ENCODE measurements around the gene SDF2.
"Not testable (repeated sequence)": the region's sequence is repeated elsewhere in the genome, so short reads cannot be mapped to it uniquely, and the experiment has no call there.

The SDF2 gene

DNA sequence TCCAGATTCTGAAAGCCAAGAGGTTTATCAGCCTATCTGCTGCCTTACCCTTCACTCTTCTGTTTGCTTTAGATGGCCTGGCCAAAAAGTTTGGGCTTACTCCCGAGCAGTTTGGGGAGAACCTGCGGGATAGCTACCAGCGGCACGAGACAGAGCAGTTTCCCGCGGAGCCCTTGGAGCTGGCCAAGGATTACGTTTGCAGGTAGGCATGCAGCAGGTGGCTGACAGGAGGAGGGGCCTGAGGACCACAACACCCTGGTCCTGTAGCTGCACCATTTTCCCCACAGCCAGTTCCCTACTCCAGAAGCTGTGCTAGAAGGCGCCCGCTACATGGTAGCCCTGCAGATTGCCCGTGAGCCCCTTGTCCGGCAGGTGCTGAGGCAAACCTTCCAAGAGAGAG is 20.9 kb upstream of the SDF2 start:
- DNase-seq = no peak

DNA sequence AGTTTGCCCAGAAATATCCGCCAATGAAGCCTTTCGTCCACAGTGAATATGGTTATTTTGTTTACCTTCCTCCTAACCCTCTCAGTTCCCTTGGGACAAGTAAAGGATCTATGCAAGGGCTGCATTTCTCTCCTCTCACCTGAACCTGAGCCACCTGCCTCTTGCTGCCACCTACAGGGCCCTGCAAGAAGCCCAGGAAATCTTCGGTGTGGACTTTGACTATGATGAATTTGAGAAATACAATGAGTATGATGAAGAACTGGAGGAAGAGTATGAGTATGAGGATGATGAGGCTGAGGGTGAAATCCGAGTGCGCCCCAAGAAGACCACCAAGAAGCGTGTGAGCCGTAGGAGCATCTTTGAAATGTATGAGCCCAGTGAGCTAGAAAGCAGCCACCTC is 14.3 kb upstream of the SDF2 start:
- no peak for DNase-seq

DNA sequence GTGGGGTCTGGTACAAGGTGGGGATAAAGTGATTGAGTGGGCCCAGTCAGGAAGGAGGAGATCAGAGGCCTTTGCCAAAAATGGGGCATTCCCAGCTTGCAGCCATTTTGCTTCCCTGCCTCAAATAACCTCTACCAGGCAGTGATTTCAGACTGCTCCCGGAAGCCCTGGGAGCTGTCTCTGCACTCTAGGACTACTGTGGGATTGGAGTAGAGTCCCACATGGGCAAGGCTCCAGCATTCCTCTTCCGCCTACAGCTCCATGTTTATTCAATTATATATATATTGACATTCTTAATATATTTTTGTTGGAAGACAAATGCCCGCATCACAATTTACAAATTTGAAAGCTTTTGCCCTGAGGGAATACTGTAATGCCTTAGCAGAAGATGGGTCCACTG is 13.8 kb upstream of the SDF2 start:
- DNase-seq = no peak

DNA sequence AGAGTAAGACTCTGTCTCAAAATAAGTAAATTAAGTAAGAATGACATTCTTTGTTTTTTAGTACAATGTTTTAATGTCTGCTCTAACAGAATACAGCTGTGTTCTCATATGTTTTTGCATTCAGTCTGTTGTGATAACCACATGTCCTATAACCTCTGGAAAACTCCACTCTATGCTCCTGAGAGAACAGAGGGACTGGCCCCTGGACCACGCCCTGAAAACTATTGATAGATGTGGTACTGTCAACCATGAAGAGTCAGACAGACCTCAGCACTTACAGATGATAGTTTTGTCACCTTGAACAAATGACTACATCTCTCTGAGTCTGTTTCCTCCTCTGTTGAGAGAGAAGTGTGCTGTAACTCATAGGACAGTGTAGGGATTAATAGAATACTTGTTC is 8.2 kb upstream of the SDF2 start:
- DNase-seq = no peak

DNA sequence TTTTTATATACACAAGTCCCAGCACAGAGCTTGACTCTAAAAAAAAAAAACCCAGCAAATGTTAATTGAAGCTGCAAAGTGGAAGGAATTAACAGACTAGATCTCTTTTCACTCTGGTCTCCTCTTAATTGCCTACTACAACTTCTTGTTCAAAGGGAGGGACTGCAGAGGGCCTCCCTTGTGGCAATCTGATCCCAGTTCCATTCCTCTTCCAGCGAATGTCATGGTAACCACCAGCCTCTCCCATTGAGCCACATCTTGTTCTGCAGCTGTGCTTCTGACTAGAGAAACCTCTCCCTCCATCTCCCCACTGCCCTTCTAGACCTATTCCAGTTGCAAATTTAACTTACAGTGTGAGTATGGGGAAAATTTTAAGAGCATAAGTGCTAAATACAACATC is 6.2 kb upstream of the SDF2 start:
- no peak for DNase-seq

DNA sequence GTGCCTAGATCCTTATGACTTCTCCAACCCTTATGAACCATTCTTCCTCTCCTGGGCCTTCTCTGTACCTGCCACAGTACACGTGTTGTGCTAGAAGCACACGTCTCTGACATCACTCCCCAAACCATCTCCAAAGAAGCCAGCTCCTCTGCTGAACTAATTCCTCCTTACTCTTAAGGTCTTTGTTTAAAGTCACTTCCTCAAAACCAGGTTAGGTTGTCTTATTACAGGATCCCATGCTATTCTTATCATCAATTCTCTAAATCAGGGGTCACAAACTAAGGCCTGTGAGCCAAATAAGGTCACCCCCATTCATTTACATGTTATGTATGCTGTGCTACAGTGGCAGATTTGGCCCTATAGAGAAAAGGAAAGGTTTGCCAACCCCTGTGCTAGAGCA is 4.3 kb upstream of the SDF2 start:
- no peak for DNase-seq

DNA sequence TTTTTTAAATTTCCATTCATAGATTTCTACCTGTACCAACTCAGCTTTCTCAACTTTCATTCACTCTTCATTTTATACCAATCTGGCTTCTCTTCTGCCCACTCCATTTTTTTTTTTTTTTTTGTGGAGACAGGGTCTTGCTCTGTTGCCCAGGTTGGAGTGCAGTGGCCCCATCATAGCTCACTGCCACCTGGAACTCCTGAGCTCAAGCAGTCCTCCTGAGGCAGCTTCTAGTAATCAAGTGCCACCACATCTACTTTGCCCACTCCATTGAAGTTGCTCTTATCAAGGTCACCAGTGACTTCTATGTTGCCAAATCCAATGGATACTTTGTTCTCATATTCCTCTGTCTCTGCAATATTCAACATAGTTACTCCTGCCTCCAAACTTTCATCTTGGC is 2.0 kb upstream of the SDF2 start:
- DNase-seq = no peak

DNA sequence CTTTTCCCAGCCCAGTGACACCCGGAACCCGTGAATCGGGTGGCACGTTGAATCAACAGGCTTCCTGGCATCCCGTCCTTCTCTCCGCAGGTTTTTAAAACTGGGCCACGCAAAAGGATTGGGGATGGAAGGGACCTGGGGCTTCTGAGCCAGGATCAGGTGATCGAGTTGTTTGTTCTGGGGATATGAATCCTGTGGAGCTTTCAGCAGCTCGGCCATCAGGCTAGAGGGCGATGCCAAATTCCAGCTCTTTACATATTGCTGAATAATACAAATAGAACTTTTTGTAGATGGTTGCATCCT is 772 bp upstream of the SDF2 start:
- no peak for DNase-seq

DNA sequence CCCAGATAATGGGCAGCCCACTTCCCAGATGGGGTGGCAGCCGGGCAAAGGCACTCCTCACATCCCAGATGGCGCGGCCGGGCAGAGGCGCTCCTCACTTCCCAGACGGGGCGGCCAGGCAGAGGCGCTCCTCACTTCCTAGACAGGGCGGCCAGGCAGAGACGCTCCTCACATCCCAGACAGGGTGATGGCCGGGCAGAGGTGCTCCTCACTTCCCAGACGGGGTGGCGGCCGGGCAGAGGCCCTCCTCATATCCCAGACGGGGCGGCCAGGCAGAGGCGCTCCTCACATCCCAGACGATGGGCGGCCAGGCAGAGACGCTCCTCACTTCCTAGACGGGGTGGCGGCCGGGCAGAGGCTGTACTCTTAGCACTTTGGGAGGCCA is 2.2 kb downstream of the SDF2 start:
- DNase-seq = not testable (repeated sequence)

DNA sequence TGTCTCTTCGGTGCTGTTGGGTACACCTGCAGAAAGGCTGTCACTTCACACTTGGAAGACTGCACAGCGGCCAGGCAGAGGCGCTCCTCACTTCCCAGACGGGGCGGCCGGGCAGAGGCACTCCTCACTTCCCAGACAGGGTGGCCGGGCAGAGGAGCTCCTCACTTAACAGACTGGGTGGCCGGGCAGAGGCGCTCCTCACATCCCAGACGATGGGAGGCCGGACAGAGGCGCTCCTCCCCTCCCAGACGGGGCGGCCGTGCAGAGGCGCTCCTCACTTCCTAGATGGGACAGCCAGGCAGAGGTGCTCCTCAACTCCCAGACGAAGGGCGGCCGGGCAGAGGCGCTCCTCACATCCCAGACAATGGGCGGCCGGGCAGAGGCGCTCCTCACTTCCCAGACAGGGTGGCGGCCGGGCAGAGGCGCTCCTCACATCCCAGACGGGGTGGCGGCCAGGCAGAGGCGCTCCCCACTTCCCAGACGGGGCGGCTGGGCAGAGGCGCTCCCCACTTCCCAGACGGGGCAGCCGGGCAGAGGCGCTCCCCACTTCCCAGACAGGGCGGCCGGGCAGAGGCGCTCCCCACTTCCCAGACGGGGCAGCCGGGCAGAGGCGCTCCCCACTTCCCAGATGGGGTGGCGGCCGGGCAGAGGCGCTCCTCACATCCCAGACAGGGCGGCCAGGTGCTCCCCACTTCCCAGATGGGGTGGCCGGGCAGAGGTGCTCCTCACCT is 2.8 kb downstream of the SDF2 start:
- DNase-seq = not testable (repeated sequence)

DNA sequence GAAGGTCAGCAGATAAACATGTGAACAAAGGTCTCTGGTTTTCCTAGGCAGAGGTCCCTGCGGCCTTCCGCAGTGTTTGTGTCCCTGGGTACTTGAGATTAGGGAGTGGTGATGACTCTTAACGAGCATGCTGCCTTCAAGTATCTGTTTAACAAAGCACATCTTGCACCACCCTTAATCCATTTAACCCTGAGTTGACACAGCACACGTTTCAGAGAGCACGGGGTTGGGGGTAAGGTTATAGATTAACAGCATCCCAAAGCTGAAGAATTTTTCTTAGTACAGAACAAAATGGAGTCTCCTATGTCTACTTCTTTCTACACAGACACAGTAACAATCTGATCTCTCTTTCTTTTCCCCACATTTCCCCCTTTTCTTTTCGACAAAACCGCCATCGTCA is 3.4 kb downstream of the SDF2 start:
- DNase-seq = not testable (repeated sequence)

DNA sequence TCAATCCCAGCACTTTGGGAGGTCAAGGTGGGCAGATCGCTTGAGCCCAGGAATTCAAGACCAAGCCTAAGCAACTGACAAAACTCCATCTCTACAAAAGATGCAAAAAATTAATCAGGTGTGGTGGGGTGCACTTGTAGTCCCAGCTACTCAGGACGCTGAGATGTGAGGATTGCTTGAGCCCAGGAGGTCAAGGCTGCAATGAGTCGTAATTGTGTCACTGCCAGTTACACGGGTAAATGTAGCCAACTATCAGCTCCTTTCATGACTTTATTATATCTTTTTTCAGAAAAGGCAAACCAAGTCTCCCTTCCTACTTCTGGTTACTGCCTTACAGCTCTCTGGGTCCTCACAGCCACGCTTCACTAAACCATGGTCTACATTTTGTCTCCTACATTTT is 4.0 kb downstream of the SDF2 start:
- DNase-seq = no peak

DNA sequence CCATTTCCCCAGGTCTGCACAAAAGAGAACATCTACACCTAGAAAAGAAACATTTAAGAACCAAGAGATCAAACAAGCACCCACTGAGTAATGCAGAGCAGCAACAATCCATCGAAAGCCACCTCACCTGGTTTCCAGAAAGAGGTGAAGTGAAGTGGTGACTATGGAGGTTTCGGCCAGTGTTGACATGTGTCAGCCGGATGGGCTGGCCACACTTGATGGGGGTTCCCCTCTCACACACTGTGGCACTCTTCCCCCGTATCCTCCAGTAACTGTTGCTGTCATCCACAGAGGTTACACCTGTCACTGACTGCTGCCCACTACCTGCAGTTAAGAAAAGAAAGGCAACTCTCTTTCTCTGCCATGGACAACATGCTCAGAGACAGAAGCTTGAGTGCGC is 6.5 kb downstream of the SDF2 start:
- DNase-seq = no peak

DNA sequence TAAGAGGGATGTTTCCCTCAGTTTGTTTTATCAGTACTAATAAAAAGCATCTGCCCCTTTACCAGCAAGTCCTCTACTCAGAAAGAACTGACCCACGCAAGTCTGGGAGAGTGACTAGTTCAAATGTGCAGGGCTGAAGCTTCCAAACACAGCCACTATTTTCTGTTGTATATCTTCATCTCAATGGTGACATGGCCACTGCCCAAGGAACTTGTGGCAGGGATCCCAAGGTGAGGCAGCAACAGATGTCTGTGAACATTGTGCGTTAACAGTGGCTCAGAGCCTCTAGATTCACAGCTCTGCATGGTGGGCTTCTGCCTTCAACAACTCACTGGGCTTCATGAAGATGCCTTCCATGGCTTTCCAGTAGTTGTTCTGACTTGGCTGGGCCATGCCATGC is 13.0 kb downstream of the SDF2 start:
- DNase-seq = no peak

DNA sequence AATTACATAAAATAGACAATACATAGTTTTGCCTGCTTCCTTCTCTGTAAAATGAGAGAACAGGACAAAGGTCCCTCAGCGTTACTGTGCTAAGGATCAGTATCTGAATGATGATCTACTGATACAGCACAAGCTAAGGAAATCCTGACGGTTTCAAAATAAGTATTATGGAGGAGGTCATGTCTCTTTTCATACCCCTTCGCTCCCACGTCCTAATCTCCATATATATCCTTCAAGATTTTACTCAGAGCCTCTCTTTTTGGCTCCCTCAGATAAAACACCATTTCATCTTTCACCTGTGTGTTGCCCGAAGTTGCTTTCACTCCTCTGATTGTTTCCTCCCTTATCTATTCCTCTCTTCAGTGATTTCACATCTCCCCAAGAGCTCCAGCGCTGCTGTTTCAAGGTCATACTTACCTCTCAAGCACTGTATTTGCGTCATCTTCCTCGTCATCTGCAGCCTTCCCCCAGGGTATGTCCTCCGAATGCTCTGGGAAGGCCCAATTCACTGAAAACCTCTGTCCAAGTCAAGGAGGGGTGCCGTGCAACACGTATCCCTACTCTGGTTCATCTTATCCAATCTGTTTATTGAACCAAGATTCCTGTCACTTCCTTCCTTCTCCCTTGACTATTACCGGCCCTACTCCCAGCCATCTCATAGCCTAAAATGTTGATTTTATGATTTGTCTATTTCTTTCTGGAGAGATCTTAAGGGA is 15.5 kb downstream of the SDF2 start:
- DNase-seq = no peak

DNA sequence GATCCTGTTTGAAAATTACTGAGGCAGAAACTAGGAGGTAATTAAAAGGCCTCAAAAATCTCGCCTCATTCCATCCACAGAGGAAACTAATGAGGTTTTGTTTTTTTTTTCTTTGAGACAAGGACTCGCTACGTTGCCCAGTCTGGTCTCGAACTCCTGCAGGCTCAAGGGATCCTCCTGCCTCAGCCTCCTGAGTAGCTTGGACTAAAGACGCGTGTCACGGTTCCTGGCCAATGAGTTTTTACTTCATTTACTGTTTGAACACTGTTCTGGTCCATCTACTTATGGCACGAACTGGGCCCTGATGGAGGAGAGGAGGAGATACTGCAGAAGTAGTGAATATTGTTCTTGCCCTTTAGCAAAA is 16.1 kb downstream of the SDF2 start:
- no peak for DNase-seq

DNA sequence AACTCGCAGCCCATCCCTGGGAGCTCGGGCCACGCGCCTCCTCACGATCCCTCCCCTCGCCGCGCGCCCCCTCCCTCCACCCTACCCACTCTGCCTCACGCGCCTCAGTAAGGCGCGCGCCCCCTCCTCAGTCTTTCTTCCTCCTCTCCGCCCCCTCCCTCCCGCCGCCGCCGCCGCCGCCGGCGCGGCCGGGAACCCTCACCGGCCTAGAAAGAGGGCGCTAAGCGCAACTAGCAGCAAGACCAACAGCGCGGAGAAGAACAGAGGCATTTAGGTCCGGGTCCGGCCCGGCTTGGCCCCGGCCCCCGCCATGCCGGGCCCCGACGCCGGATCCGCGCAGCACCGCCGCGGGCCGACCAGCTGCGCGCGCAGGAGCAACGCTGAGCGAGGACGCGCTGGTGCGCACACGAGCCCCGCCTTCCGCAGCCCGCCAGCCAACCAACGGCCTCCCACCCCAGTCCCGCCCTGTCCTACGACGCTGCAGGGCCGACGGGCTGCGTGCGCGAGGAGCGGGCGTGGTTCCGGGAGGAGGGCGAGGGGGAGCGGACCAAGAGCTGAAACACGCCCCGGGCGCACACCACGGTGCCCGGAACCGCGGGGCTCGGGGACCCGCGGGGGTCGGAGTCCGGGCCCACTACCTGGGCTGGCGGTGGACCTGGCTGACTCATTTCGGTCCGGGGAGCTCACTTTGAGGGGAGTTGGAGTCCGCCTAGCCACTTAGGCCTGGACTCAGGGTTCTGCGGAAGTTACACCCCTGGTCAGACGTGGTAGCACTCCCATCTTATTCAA is 16.7 kb downstream of the SDF2 start, which contains the start of gene BLTP2:
Gene BLTP2, minus strand, starts transcription at position 372 of the 789 bp plus-strand sequence. Its CDS starts 102 bp downstream, at position 270.
- DNase-seq = peak; percentile 90

DNA sequence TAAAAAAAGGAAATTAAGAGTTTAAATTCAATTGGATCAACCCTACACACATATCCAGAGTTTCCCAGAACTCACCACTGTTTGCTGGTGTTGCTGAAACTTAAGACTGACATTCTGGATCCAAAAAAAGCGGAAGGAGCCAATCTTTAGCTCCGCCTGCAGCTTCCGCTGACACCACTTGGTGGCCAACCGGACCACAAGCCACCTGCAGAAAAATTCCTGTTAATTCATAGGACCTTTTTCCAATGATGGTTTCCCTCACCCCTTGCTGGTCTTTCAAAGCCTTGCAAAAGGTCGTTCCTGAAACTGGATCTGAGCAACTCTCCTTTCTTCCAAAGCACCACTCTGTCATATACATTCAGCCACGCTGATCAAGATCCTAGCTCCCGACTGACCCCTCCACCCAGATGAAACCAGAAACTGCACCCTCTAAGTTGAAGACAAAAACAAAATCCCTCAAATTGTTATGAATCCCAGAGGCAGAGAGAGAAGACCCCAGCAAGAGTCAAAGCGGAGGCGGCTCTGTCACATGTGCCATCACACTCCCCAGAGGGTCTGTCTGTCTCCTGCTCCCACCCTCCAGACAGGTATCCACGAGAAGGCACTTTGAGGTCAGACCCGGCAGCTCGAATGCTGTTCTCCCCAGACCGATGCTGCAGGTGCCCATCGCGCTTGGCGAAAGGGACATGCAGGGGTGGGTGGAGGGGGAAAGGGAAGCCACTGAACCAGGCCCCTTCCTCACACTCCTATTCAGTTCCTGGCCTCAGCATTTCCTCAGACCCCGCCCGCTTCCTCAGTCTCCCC is 17.5 kb downstream of the SDF2 start:
- no peak for DNase-seq

DNA sequence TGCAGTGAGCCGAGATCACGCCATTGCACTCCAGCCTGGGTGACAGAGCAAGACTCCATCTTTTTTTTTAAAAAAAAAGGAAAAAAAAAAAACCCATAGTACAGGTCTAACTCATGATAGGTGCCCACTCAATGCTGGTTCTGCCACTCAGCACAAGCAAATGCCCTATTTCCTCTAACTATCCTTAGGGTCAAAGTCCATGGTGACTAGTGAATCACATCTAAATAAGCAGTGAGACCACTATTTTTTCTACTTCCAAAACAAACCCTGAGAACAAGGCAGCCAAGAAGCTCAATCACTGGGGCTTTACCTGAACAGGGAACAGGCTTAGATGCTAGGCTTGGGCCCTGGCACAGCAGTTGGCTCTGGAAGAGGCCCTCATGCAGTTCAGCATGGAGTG is 20.1 kb downstream of the SDF2 start:
- DNase-seq = no peak

DNA sequence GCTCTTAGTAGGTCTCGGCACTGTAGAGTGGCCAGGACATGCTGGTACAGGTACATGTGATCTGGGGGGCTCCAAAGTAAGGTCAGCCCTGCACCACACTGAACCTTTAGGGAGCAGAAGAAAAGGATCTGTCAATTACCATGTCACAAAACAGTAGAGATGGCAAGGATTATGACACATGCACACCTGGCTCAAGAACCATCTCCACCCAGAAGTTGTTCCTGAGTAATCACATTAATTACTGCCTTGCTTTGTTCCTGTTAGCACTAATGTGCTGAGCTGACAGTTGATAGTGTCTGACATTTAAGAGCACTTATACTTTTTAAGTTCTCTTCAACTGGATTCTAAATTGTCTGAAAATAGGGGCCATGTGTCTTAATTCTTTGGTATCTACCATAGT is 26.2 kb downstream of the SDF2 start:
- no peak for DNase-seq

DNA sequence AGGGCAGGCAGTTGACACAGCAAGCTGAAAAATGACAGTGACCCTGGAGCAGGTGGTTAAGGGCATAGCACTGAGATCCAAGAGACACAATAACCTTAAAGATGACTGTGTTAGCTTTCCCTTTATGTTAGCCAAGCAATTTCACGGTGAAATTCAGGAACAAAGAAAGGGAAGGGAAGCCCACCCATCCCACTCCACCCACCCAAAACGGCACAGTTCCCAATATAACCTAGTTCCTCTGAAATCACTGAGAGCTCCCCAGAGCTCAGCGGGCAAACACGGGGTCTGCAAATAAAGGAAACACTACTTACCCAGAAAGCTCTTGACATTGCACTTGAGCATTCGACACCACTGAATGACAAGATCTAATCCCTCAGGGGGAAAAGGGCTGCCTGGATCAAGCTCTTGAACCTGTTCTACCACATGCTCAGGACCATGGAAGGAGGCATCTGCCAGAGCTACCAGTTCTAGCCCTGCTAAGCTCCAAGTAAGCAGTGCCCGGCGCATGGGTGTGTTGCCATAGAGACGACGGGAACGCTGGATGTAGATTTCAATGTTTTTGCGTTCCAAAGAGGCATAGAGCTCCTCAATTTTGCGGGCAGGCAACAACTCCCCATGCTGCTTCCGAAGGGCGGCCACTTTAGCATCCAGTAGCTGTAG is 27.4 kb downstream of the SDF2 start:
- DNase-seq = no peak

DNA sequence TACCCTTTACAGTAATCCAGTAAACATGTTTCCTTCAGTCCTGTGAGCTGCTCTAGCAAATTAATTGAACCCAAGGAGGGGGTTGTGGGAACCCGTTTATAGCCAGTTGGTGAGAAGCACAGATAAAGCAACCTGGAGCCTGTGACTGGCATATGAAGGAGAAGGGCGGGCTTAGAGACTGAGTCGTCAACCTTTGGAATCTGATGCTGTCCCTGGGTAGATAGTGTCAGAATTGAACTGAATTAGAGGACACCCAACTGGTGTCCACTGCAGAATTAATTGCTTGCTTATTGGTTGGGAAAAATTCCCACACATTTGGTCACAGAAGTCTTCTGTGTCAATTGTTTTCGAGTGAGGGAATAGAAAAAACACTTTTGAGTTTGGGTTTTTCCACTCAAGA is 34.9 kb downstream of the SDF2 start:
- no peak for DNase-seq

DNA sequence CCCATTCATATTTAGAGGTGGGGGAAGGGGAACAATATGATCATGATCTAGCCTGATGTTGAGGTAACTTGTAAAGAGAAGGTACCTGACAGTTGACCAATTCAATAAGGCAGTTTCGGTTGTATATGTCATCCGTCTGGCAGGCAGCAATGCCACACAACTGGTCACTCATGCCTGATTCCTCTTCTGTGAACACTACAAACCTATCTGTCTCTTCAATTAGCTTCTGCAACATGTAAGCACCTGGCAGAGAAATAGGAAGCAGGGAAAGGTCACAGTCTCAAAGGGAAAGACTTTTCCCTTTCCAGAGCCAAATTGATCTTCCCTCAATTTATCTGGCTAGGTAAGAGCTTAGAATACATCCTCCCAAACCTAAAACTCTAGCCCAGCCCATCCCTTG is 37.6 kb downstream of the SDF2 start:
- no peak for DNase-seq

Measured in activated T-cell treated with anti-CD3 and anti-CD28 coated beads for 4 hours (primary cell).